GM12864 (cell line): ENCODE measurements around the gene ST3GAL3.

Experiments used
- DNase-seq: peaks from one replicate; pipeline ENCODE4 v3.0.0-alpha.2; 2011; ENCODE audit warnings: low read depth
- H3K4me3 ChIP-seq: 2 replicates; pipeline ENCODE4 v1.5.1; 2011; ENCODE audit warnings: mild to moderate bottlenecking, low read depth, low read length, control low read depth
- TF ChIP-seq, protein P1 (sequence below): IDR thresholded peaks from 2 replicates; pipeline ENCODE4 v1.5.1; 2011; ENCODE audit warnings: low read depth, mild to moderate bottlenecking, moderate library complexity, low read length, control low read depth, inconsistent platforms; ENCODE audit errors: missing control alignments

Gene ST3GAL3

DNA sequence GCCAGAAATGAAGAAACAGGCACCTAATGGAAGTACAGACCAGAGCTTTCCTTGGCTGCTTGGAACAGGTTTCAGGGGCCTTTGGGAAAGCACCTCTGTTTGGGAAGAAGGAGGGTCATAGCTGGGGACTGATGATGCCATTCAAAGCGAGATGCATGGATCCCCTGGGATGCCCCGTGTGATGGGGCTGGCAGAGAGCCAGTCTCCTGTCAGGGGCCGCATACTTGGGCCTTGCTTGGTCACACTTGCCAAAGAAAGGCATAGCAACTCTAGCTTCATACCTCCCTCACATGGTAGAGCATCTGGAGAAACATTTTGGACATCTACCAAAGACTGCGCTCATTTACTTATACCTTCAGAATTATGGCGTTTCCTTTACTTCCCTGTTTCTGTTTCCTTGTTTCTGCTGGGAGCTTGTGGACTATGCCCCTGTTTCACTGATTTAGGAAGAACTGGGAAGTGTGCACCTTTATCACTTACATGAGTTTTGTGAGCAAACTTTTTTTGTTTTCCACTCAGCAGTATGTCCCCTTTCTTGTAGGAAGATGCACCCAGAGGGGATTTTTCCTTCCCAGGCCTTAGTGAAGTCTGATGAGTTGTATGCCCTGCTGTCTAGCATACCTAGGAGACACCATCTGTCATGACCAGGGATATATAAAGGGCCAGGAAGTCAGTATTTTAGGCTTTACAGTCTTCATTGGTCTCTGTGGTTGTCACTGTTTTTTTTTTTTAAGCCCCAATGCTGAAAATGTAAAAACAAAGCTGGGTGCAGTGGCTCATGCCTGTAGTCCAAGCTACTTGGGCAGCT lies 19.8 kb upstream of the ST3GAL3 start:
- TF ChIP-seq, protein P1, sequence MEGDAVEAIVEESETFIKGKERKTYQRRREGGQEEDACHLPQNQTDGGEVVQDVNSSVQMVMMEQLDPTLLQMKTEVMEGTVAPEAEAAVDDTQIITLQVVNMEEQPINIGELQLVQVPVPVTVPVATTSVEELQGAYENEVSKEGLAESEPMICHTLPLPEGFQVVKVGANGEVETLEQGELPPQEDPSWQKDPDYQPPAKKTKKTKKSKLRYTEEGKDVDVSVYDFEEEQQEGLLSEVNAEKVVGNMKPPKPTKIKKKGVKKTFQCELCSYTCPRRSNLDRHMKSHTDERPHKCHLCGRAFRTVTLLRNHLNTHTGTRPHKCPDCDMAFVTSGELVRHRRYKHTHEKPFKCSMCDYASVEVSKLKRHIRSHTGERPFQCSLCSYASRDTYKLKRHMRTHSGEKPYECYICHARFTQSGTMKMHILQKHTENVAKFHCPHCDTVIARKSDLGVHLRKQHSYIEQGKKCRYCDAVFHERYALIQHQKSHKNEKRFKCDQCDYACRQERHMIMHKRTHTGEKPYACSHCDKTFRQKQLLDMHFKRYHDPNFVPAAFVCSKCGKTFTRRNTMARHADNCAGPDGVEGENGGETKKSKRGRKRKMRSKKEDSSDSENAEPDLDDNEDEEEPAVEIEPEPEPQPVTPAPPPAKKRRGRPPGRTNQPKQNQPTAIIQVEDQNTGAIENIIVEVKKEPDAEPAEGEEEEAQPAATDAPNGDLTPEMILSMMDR: no peak
- H3K4me3 ChIP-seq: no peak overlapping the region
- DNase-seq: no peak

DNA sequence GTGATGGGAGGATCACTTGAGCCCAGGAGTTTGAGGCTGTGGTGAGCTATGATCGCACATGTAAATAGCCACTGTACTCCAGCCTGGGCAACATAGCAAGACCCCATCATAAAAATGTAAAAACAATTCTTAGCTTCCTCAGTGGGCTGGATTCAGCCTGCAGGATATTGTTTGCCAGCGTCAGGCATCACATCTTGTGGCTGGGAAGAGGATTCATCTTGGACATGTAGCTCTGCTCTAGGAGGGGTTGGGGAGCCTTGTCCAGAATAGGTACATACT lies 19.3 kb upstream of the ST3GAL3 start:
- TF ChIP-seq, protein P1: no peak
- DNase-seq: no peak
- no peak overlapping the region for H3K4me3 ChIP-seq

DNA sequence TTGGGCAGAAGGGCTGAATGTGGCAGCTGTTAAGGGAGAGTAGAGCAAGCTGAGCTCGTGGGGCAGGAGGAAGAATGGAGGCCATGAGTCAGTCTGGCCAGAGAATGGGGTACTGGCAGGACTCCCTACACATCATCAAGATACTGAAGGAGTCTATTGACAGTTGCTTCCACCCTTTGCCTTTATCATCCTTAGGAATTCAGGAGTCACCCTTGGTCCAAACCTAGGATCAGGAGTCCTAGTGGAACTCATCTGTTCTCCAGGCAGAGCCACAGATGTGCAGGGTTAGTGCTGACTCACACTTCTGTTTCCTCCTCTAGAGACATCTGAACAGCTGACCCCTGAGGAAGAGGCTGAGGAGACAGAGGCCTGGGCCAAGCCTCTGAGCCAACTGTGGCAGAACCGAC lies 18.7 kb upstream of the ST3GAL3 start:
- TF ChIP-seq, protein P1: no peak
- H3K4me3 ChIP-seq: no peak overlapping the region
- no peak for DNase-seq

DNA sequence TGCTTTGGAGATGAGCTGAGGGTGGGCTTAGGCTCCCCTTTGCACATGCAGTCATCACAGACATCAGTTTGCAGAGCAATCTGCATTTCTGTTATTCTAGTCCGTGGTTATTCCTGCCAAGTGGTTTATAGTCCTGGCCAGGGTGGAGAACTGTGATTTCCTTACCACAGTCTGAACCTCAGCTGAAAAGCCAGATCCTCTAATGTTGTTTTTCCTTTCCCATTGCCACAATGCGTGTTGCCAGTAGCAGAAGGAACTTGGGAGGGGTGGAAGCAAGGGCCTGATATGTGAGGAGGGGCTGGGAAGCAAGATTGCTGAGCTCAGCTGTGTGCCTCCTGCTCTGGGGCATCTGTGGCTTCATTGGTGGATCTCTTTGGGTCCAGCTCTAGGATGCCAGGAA lies 18.0 kb upstream of the ST3GAL3 start:
- DNase-seq: no peak
- no peak overlapping the region for H3K4me3 ChIP-seq
- TF ChIP-seq, protein P1: no peak

DNA sequence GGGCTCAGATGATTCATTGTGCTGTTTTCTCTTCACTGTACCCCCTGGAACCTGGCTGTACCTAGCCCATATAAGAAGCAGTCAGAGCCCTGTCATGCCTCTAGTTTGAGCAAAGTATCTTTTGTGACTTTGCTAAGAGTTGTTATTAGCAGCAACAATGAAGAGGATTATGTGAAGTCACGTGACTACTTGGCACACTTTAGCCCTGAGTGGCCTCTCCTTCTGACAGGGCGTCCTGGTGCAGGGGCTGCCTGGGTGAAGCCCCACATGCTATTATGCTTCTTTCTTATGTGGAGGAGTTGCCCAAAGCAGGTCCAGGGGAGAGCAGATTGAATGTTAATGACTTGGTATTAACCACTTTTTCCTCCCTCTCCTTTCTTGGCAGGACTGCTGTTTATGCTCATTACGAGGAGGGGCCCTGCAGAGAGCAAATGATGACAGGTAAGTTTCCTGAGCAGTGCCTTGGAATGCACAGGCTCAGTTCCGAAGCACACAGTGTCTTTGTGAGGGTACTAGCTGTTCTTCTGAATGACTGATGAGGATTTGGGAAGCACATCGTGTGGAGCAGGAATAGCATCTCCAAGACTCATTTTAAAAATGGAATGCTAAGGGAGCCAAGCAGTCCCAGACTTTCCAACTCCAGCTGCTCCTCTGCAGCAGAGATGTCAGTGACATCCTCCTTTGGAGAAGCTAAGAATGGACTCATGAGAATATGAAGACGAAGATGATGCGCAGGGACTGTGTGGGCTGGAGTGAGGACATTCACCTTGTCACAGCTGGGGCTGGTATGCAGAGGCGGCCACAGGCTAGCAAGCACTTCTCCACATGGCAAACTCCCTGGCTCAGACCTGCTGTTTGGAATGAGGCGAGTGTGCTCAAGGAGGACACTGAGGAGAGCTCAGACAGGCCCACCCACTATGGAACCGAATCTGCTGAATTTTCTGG lies 15.2 kb upstream of the ST3GAL3 start:
- no peak for DNase-seq

DNA sequence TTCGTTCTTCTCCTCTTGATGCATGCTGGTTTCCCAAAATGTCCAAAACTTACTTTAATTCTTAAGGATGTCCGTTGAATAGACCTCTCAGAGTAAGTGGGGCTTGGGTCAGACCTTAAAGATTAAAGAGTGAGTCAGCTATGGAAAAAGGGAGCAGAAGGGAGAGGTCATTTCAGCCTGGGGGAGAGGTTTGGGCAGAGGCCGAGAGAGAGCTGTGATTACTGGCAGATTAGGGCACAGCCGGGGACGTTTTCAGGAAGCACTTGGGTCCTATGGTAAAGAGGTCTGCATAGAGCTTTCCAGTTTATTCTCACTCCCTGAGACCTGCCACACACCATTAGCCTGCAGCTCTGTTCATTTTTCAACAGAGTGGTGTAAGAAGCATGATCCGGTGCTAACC lies 14.0 kb upstream of the ST3GAL3 start:
- no peak overlapping the region for H3K4me3 ChIP-seq
- DNase-seq: no peak
- TF ChIP-seq, protein P1: no peak

More for the DNA sequence above, 15.2 kb upstream of the ST3GAL3 start:
- no peak overlapping the region for H3K4me3 ChIP-seq
- TF ChIP-seq, protein P1: no peak

DNA sequence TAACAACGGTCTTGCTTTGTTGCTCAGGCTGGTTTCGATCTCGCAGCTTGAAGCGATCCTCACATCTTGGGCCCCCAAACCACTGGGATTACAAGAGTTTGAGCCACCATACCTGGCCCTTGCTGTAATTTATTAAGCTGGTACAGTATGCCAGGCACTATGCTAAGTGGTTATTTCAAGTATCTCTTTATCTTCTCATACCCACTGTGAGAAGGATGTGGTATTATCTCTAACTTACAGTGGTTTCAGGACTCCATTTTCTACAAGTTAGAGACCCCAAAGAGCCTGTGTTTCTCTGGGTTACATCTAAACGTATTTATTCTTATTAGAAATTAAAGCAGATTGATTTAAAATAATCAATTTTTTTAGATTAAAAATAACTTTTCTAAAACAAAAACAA lies 8.1 kb upstream of the ST3GAL3 start:
- no peak overlapping the region for H3K4me3 ChIP-seq
- DNase-seq: no peak
- TF ChIP-seq, protein P1: no peak
